ENCODE data around the gene RTN4IP1. TPM values are rescaled to one million over a fixed set of nuclear protein-coding genes. Genes with fewer than 3 reads are reported as not detected.
A peak's percentile ranks its signal among the peaks of the same experiment; 100 is the strongest.

RTN4IP1 gene
- total RNA-seq, 2 donors from 2014 or later = 5.5 to 7.0 TPM

DNA sequence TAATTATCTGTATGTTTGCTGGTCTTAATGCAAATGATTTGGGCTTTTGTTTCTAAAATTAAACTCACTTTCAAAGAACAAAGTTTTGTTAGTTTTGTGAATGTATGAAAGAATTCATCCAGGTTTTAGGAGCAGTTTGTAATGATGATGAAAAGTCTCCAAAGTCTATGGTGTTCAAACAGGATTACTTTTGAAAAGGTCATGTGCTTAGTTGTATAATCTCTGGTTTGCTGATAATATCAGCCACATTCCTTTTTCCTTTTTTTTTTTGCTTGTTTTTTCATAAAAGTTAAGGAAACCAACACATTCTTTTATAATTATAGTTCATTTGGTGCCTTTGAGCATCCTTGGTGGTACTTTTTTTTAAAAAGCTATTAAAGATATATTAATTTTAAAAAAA, 88.9 kb downstream of the RTN4IP1 start:
- peaks cover 17 to 25% of the 10 kb centered on the region in 2 donors for H3K4me1 Mint-ChIP-seq (ENCODE audit: low read depth in 2 of 2)

GRCh38 chr6:106539936-106540335, 89.4 kb downstream of the RTN4IP1 start:
- H3K4me3 Mint-ChIP-seq = no peak overlapping the region
- H3K27me3 Mint-ChIP-seq = no peaks in the 10 kb centered on the region
- peaks cover 21 to 30% of the 10 kb centered on the region in 2 donors for H3K4me1 Mint-ChIP-seq (ENCODE audit: low read depth in 2 of 2)
- H3K9me3 Mint-ChIP-seq = no peaks in the 10 kb centered on the region
- no peak for DNase-seq (ENCODE audit: low spot score)
- peaks cover 9% of the 10 kb centered on the region for H3K36me3 Mint-ChIP-seq
- ATAC-seq = no peak
- H3K27ac Mint-ChIP-seq = peak overlapping the region in 1 of 2 donors; percentile 26

More for the DNA sequence above, 88.9 kb downstream of the RTN4IP1 start:
- H3K27ac Mint-ChIP-seq = no peak overlapping the region
- no peaks in the 10 kb centered on the region for H3K27me3 Mint-ChIP-seq
- DNase-seq (ENCODE audit: low spot score) = no peak
- no peak for ATAC-seq
- H3K36me3 Mint-ChIP-seq = peaks cover 10% of the 10 kb centered on the region
- H3K4me3 Mint-ChIP-seq = no peak overlapping the region
- H3K9me3 Mint-ChIP-seq = no peaks in the 10 kb centered on the region

DNA sequence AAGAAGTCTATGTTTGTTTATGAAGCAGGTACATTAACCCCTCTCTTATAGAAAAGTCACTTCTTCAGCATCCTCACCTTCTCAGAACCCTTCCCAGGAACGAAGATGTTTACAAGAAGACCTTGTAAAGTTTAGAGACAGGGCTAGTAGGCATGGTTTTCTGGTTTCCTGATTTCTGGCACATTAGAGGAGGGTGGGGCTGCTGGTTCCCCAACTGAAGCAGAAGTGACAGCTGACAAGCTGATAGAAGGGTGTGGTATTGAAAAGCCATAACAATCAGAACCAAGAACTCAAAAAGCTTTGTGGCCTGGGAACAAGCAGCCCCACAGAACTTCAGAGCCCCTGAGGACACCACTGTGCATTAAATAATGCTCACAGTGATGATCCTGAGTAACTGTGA, 91.2 kb downstream of the RTN4IP1 start:
- Mint-ChIP-seq H3K36me3 (peaks cover 10% of the 10 kb centered on the region), H3K27ac (peak overlapping the region; percentile 74 to 76), H3K27me3 (peaks cover 0 to 3% of the 10 kb centered on the region in 2 donors), H3K4me1 (ENCODE audit: low read depth in 2 of 2) (peaks cover 37 to 48% of the 10 kb centered on the region in 2 donors), H3K9me3 (no peaks in the 10 kb centered on the region), H3K4me3 (peak overlapping the region; percentile 73)
- ATAC-seq = no peak
- DNase-seq (ENCODE audit: low spot score) = no peak

GRCh38 chr6:106537662-106538061, 91.6 kb downstream of the RTN4IP1 start:
- Mint-ChIP-seq H3K9me3 (no peaks in the 10 kb centered on the region), H3K4me1 (ENCODE audit: low read depth in 2 of 2) (peaks cover 40 to 53% of the 10 kb centered on the region in 2 donors), H3K36me3 (peaks cover 13% of the 10 kb centered on the region), H3K27me3 (peaks cover 0 to 3% of the 10 kb centered on the region in 2 donors), H3K4me3 (peak overlapping the region; percentile 73), H3K27ac (peak overlapping the region; percentile 74 to 76)
- no peak for DNase-seq (ENCODE audit: low spot score)
- no peak for ATAC-seq

- DNase-seq (ENCODE audit: low spot score) (no peak), ATAC-seq (peak in 1 of 2 donors; percentile 56)
- Mint-ChIP-seq H3K36me3 (peaks cover 13% of the 10 kb centered on the region), H3K27ac (peak overlapping the region; percentile 74 to 76), H3K9me3 (no peaks in the 10 kb centered on the region), H3K4me3 (peak overlapping the region; percentile 73), H3K4me1 (ENCODE audit: low read depth in 2 of 2) (peaks cover 40 to 57% of the 10 kb centered on the region in 2 donors), H3K27me3 (peaks cover 0 to 3% of the 10 kb centered on the region in 2 donors)
These were observed 92.4 kb downstream of the RTN4IP1 start for GRCh38 chr6:106536851-106537250.

- Mint-ChIP-seq H3K4me3 (peak overlapping the region; percentile 43), H3K9me3 (no peaks in the 10 kb centered on the region), H3K27me3 (peaks cover 0 to 3% of the 10 kb centered on the region in 2 donors), H3K36me3 (peaks cover 15% of the 10 kb centered on the region), H3K4me1 (ENCODE audit: low read depth in 2 of 2) (peaks cover 40 to 57% of the 10 kb centered on the region in 2 donors), H3K27ac (peak overlapping the region; percentile 74 to 76)
- no peak for DNase-seq (ENCODE audit: low spot score)
- ATAC-seq = no peak
These were observed 92.9 kb downstream of the RTN4IP1 start for GRCh38 chr6:106536357-106536756.

DNA sequence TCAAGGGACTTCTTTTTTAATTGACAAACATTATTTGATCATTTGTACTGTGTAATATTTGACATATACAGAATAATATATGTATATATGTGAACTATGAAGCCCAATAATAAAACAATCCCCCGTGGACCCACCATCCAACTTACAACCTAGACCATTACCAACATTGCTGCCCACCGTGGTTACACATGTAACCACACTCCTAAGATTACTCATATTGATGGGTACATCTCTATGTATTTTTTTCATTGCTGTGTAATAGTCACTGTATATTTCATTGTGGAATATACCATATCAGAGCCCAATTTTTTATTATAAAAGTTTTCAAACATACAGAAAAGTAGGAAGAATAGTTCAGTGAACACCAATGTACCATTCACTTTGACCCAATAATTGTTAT, 94.3 kb downstream of the RTN4IP1 start:
- DNase-seq (ENCODE audit: low spot score) = no peak
- Mint-ChIP-seq H3K27ac (peak overlapping the region; percentile 62 to 79), H3K9me3 (no peaks in the 10 kb centered on the region), H3K4me1 (ENCODE audit: low read depth in 2 of 2) (peaks cover 40 to 57% of the 10 kb centered on the region in 2 donors), H3K27me3 (peaks cover 0 to 3% of the 10 kb centered on the region in 2 donors), H3K36me3 (peaks cover 20% of the 10 kb centered on the region), H3K4me3 (peak overlapping the region; percentile 76)
- peak; percentile 60 to 73 for ATAC-seq

DNA sequence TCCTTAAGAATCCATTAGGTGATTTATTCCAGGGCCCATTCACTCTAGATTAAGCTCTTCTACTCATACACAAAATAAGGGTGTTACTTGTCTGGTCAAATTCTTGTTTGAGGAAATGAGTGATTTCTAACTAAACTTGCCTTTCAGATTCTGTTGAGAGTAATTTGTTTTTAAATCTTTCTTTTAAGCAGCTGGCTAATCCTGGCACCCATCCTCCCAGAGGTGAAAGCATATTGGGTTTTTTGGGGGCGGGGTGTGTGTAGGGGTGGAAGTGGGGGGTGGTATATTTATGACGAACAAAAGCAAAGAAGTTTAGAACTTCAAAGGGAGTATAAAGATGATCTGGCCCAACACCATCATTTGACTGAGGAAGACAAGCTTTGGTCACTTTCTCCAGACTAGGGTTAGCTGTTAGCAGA, 94.7 kb downstream of the RTN4IP1 start:
- Mint-ChIP-seq H3K36me3 (peaks cover 24% of the 10 kb centered on the region), H3K4me1 (ENCODE audit: low read depth in 2 of 2) (peaks cover 40 to 57% of the 10 kb centered on the region in 2 donors), H3K27ac (peak overlapping the region; percentile 62 to 79), H3K4me3 (peak overlapping the region; percentile 76), H3K27me3 (peaks cover 0 to 3% of the 10 kb centered on the region in 2 donors), H3K9me3 (no peaks in the 10 kb centered on the region)
- ATAC-seq (peak; percentile 68 to 84), DNase-seq (ENCODE audit: low spot score) (no peak)

GRCh38 chr6:106534004-106534403, 95.3 kb downstream of the RTN4IP1 start:
- Mint-ChIP-seq H3K36me3 (peaks cover 27% of the 10 kb centered on the region), H3K4me1 (ENCODE audit: low read depth in 2 of 2) (peaks cover 40 to 57% of the 10 kb centered on the region in 2 donors), H3K9me3 (no peaks in the 10 kb centered on the region), H3K27me3 (peaks cover 0 to 3% of the 10 kb centered on the region in 2 donors), H3K27ac (peak overlapping the region; percentile 62 to 79), H3K4me3 (peak overlapping the region; percentile 78)
- DNase-seq (ENCODE audit: low spot score) (no peak), ATAC-seq (no peak)

GRCh38 chr6:106533054-106533453, 96.2 kb downstream of the RTN4IP1 start:
- no peaks in the 10 kb centered on the region for H3K9me3 Mint-ChIP-seq
- H3K36me3 Mint-ChIP-seq = peaks cover 27% of the 10 kb centered on the region
- H3K27ac Mint-ChIP-seq = peak overlapping the region in 1 of 2 donors; percentile 79
- peaks cover 38 to 59% of the 10 kb centered on the region in 2 donors for H3K4me1 Mint-ChIP-seq (ENCODE audit: low read depth in 2 of 2)
- DNase-seq (ENCODE audit: low spot score) = no peak
- peak overlapping the region; percentile 78 for H3K4me3 Mint-ChIP-seq
- peaks cover 0 to 3% of the 10 kb centered on the region in 2 donors for H3K27me3 Mint-ChIP-seq
- ATAC-seq = no peak

DNA sequence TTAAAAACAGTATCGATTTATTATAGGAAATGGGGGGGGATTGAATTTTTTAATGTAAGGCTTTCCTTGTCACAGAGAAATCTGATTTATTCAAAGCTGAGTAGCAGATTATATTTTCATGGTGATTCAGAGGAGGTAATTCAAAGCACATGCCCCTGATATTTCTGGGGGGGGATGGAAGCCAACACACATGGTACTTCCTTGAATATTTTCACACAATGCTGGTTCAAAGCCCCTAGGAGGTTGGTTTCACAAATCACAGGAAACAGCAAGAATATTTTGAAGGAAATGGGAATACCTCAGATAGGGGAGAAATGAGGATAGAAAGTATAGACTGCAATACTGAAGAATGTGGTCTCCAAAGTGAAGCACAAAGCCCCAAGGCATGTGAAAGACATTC, 98.8 kb downstream of the RTN4IP1 start:
- H3K9me3 Mint-ChIP-seq = no peaks in the 10 kb centered on the region

DNA sequence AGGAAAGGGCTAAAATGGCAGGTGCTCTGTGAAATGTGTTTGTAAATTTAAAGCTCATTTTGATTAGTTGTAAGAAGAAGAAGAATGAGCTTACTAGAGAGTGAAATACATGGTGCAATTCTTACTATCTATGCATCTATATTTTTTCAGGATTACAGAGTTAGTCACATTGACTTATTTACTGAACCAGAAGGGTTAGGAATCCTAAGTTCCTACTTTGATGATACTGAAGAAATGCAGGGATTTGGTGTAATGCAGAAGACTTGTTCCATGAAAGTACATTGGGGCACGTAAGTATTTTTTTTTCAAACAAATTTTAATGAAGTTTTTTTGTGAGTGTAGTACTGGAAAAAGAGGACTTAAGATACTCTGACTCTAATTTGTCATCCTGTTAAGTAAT, 99.3 kb downstream of the RTN4IP1 start:
- peaks cover 0 to 3% of the 10 kb centered on the region in 2 donors for H3K27me3 Mint-ChIP-seq
- H3K4me1 Mint-ChIP-seq (ENCODE audit: low read depth in 2 of 2) = peaks cover 26 to 48% of the 10 kb centered on the region in 2 donors
- no peak for ATAC-seq
- H3K27ac Mint-ChIP-seq = no peak overlapping the region
- H3K4me3 Mint-ChIP-seq = no peak overlapping the region
- H3K9me3 Mint-ChIP-seq = no peaks in the 10 kb centered on the region
- peaks cover 27% of the 10 kb centered on the region for H3K36me3 Mint-ChIP-seq
- DNase-seq (ENCODE audit: low spot score) = no peak

More for the DNA sequence above, 98.8 kb downstream of the RTN4IP1 start:
- Mint-ChIP-seq H3K4me3 (no peak overlapping the region), H3K27ac (no peak overlapping the region), H3K36me3 (peaks cover 27% of the 10 kb centered on the region), H3K27me3 (peaks cover 0 to 3% of the 10 kb centered on the region in 2 donors), H3K4me1 (ENCODE audit: low read depth in 2 of 2) (peaks cover 25 to 48% of the 10 kb centered on the region in 2 donors)
- DNase-seq (ENCODE audit: low spot score) = no peak
- no peak for ATAC-seq

DNA sequence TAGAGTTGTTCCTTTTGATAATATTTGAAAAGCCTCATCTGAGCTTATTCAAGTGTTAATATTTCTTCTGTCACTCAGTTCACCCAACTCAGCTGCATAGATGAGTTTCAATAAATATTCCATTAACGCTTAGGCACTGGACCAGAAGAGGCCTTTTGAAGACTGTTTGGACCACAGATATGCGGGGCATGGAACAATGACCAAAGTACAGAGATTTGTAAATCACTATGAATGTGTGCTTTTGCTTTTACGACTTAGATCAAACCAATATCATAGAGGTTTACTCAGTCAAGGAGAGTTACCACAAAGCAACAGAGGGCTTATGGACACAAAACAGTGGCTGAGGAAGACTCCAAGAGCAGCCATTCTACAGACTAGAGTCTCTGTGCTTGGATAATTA, 99.9 kb downstream of the RTN4IP1 start:
- DNase-seq (ENCODE audit: low spot score) (no peak), ATAC-seq (no peak)
- H3K4me3 Mint-ChIP-seq = no peak overlapping the region
- H3K27me3 Mint-ChIP-seq = peaks cover 0 to 3% of the 10 kb centered on the region in 2 donors
- no peak overlapping the region for H3K27ac Mint-ChIP-seq
- peaks cover 27% of the 10 kb centered on the region for H3K36me3 Mint-ChIP-seq
- no peaks in the 10 kb centered on the region for H3K9me3 Mint-ChIP-seq
- peaks cover 24 to 48% of the 10 kb centered on the region in 2 donors for H3K4me1 Mint-ChIP-seq (ENCODE audit: low read depth in 2 of 2)

GRCh38 chr6:106528521-106528920, 100.8 kb downstream of the RTN4IP1 start:
- Mint-ChIP-seq H3K4me1 (ENCODE audit: low read depth in 2 of 2) (peaks cover 18 to 48% of the 10 kb centered on the region in 2 donors), H3K27ac (peak overlapping the region in 1 of 2 donors; percentile 36), H3K9me3 (no peaks in the 10 kb centered on the region), H3K4me3 (no peak overlapping the region), H3K36me3 (peaks cover 21% of the 10 kb centered on the region), H3K27me3 (peaks cover 0 to 2% of the 10 kb centered on the region in 2 donors)
- DNase-seq (ENCODE audit: low spot score) (no peak), ATAC-seq (no peak)
